Activated CD4-positive, alpha-beta T cell treated with anti-CD3 and anti-CD28 coated beads for 36 hours (primary cell): ENCODE results near the gene RFTN2. TPM values are rescaled to one million over a fixed set of nuclear protein-coding genes. Genes with fewer than 3 reads are reported as not detected.
A peak's percentile ranks its signal among the peaks of the same experiment; 100 is the strongest.
"Not testable (repeated sequence)": the region's sequence is repeated elsewhere in the genome, so short reads cannot be mapped to it uniquely, and the experiment has no call there.

Experiments
- ATAC-seq: fragments of 200-7000 bp; cut with Tn5 transposase; one replicate; pipeline ENCODE4 v1.10.0; 2021; ENCODE audit warnings: mild to moderate bottlenecking, moderate library complexity
- CTCF ChIA-PET: fragments of 350-600 bp; sonication (Branson Sonifier 250); formaldehyde crosslinking; loops from one replicate; lab custom pipeline; 2021; ENCODE audit warnings: antibody characterized with exemption; lab: Charles Lee
- POLR2A ChIA-PET: fragments of 350-600 bp; sonication (Branson Sonifier 250); formaldehyde crosslinking; loops from one replicate; lab custom pipeline; 2021; ENCODE audit warnings: antibody characterized with exemption, inconsistent platforms; lab: Charles Lee
- DNase-seq: peaks from one replicate; pipeline ENCODE4 v3.0.0-alpha.2; 2020
- H3K27ac Mint-ChIP-seq: one replicate; pipeline ENCODE4 v1.8.0; 2021; ENCODE audit warnings: mixed read lengths
- H3K27me3 Mint-ChIP-seq: one replicate; pipeline ENCODE4 v1.8.0; 2021; ENCODE audit warnings: mixed read lengths
- H3K36me3 Mint-ChIP-seq: one replicate; pipeline ENCODE4 v1.8.0; 2021; ENCODE audit warnings: low read depth, mixed read lengths
- H3K4me1 Mint-ChIP-seq: one replicate; pipeline ENCODE4 v1.8.0; 2021; ENCODE audit warnings: mixed read lengths
- H3K4me3 Mint-ChIP-seq: one replicate; pipeline ENCODE4 v1.8.0; 2021; ENCODE audit warnings: mild to moderate bottlenecking, moderate library complexity, mixed read lengths
- H3K9me3 Mint-ChIP-seq: one replicate; pipeline ENCODE4 v1.8.0; 2021; ENCODE audit warnings: low read depth, mixed read lengths
- intact Hi-C, 2 experiments: fragments of 100-400 bp; cut with DNase I in 1 of 2; cut with micrococcal nuclease in 1 of 2; formaldehyde crosslinking; loops; one replicate each; pipeline versions ENCODE4 v1.14.2 to v1.15.1; 2022 to 2024; cut with DNase I, micrococcal nuclease
- total RNA-seq, 2 experiments: library from RNA; stranded (reverse); gene quantifications; one replicate each; pipeline ENCODE4 v1.2.3, GENCODE V29; 2021

Gene RFTN2
- total RNA-seq, 2 experiments from 2014 or later = not detected

GRCh38 chr2:197674060-197674459 is 1.3 kb downstream of the RFTN2 start:
- no peaks in the 10 kb centered on the region for H3K36me3 Mint-ChIP-seq
- DNase-seq (no peak), ATAC-seq (no peak)
- peaks cover 22% of the 10 kb centered on the region for H3K27me3 Mint-ChIP-seq
- no peaks in the 10 kb centered on the region for H3K4me1 Mint-ChIP-seq
- no peak overlapping the region for H3K27ac Mint-ChIP-seq
- H3K4me3 Mint-ChIP-seq = no peak overlapping the region
- H3K9me3 Mint-ChIP-seq = no peaks in the 10 kb centered on the region
- ChIA-PET POLR2A (no interaction called here), CTCF (no interaction called here)
- intact Hi-C loops = no loop called here

GRCh38 chr2:197673606-197674005 is 1.8 kb downstream of the RFTN2 start:
- DNase-seq = no peak
- Mint-ChIP-seq H3K4me3 (no peak overlapping the region), H3K27me3 (peaks cover 22% of the 10 kb centered on the region), H3K36me3 (no peaks in the 10 kb centered on the region), H3K27ac (no peak overlapping the region), H3K9me3 (no peaks in the 10 kb centered on the region), H3K4me1 (no peaks in the 10 kb centered on the region)
- ATAC-seq = no peak
- ChIA-PET POLR2A (no interaction called here), CTCF (no interaction called here)
- intact Hi-C loops = no loop called here

- intact Hi-C loops = no loop called here
- ChIA-PET CTCF (no interaction called here), POLR2A (no interaction called here)
- Mint-ChIP-seq H3K4me3 (no peak overlapping the region), H3K36me3 (no peaks in the 10 kb centered on the region), H3K27me3 (peaks cover 21% of the 10 kb centered on the region), H3K27ac (no peak overlapping the region), H3K4me1 (no peaks in the 10 kb centered on the region), H3K9me3 (no peaks in the 10 kb centered on the region)
- no peak for DNase-seq
- no peak for ATAC-seq
Measured at GRCh38 chr2:197673106-197673505, 2.3 kb downstream of the RFTN2 start.

- DNase-seq (no peak), ATAC-seq (no peak)
- CTCF ChIA-PET = no interaction called here
- no peaks in the 10 kb centered on the region for H3K36me3 Mint-ChIP-seq
- H3K27ac Mint-ChIP-seq = no peak overlapping the region
- H3K9me3 Mint-ChIP-seq = peaks cover 2% of the 10 kb centered on the region
- peaks cover 17% of the 10 kb centered on the region for H3K27me3 Mint-ChIP-seq
- POLR2A ChIA-PET = no interaction called here
- intact Hi-C loops = no loop called here
- no peak overlapping the region for H3K4me3 Mint-ChIP-seq
- H3K4me1 Mint-ChIP-seq = no peaks in the 10 kb centered on the region
Measured at GRCh38 chr2:197672371-197672893, 3.0 kb downstream of the RFTN2 start.

GRCh38 chr2:197669077-197669476 is 6.3 kb downstream of the RFTN2 start:
- ChIA-PET CTCF (no interaction called here), POLR2A (no interaction called here)
- H3K4me1 Mint-ChIP-seq = no peaks in the 10 kb centered on the region
- H3K36me3 Mint-ChIP-seq = no peaks in the 10 kb centered on the region
- no peak overlapping the region for H3K4me3 Mint-ChIP-seq
- peaks cover 15% of the 10 kb centered on the region for H3K9me3 Mint-ChIP-seq
- intact Hi-C loops = no loop called here
- no peak for DNase-seq
- peaks cover 8% of the 10 kb centered on the region for H3K27me3 Mint-ChIP-seq
- ATAC-seq = no peak
- H3K27ac Mint-ChIP-seq = no peak overlapping the region

GRCh38 chr2:197668296-197668695 is 7.1 kb downstream of the RFTN2 start:
- DNase-seq = no peak
- no peaks in the 10 kb centered on the region for H3K4me1 Mint-ChIP-seq
- no peak overlapping the region for H3K4me3 Mint-ChIP-seq
- H3K27ac Mint-ChIP-seq = no peak overlapping the region
- peaks cover 8% of the 10 kb centered on the region for H3K27me3 Mint-ChIP-seq
- no peak for ATAC-seq
- H3K9me3 Mint-ChIP-seq = peaks cover 15% of the 10 kb centered on the region
- intact Hi-C loops = no loop called here
- CTCF ChIA-PET = no interaction called here
- no peaks in the 10 kb centered on the region for H3K36me3 Mint-ChIP-seq
- POLR2A ChIA-PET = no interaction called here

GRCh38 chr2:197666277-197666676 is 9.1 kb downstream of the RFTN2 start:
- Mint-ChIP-seq H3K4me3 (no peak overlapping the region), H3K27ac (no peak overlapping the region), H3K27me3 (peaks cover 3% of the 10 kb centered on the region), H3K9me3 (peaks cover 15% of the 10 kb centered on the region), H3K36me3 (no peaks in the 10 kb centered on the region), H3K4me1 (no peaks in the 10 kb centered on the region)
- DNase-seq (no peak), ATAC-seq (no peak)
- ChIA-PET CTCF (no interaction called here), POLR2A (no interaction called here)
- intact Hi-C loops = no loop called here

GRCh38 chr2:197661626-197662025 is 13.8 kb downstream of the RFTN2 start:
- intact Hi-C loops = no loop called here
- Mint-ChIP-seq H3K4me3 (no peak overlapping the region), H3K4me1 (no peaks in the 10 kb centered on the region), H3K27ac (no peak overlapping the region), H3K9me3 (peaks cover 9% of the 10 kb centered on the region), H3K36me3 (no peaks in the 10 kb centered on the region), H3K27me3 (no peaks in the 10 kb centered on the region)
- no peak for DNase-seq
- no peak for ATAC-seq
- POLR2A ChIA-PET = no interaction called here
- CTCF ChIA-PET = no interaction called here

GRCh38 chr2:197657562-197657961 is 17.8 kb downstream of the RFTN2 start:
- ChIA-PET CTCF (interaction anchor here (0.6 to 0.7 kb wide), 2 partner anchors 35 to 450 kb away, joined by 3 to 4 read pairs; no protein-coding TSS in a partner anchor), POLR2A (no interaction called here)
- no peaks in the 10 kb centered on the region for H3K9me3 Mint-ChIP-seq
- H3K4me3 Mint-ChIP-seq = no peak overlapping the region
- H3K4me1 Mint-ChIP-seq = no peaks in the 10 kb centered on the region
- no peaks in the 10 kb centered on the region for H3K36me3 Mint-ChIP-seq
- no peak for DNase-seq
- intact Hi-C loops = loop anchor here in 1 of 2 experiments (10.0 kb wide), 1 partner anchor 1113 kb away; no protein-coding TSS in a partner anchor
- H3K27me3 Mint-ChIP-seq = no peaks in the 10 kb centered on the region
- ATAC-seq = no peak
- H3K27ac Mint-ChIP-seq = no peak overlapping the region

GRCh38 chr2:197647961-197648690 is 27.3 kb downstream of the RFTN2 start:
- peaks cover 3% of the 10 kb centered on the region for H3K27me3 Mint-ChIP-seq
- ChIA-PET CTCF (no interaction called here), POLR2A (no interaction called here)
- no peak overlapping the region for H3K27ac Mint-ChIP-seq
- DNase-seq = no peak
- intact Hi-C loops = no loop called here
- H3K4me3 Mint-ChIP-seq = no peak overlapping the region
- H3K36me3 Mint-ChIP-seq = no peaks in the 10 kb centered on the region
- H3K9me3 Mint-ChIP-seq = no peaks in the 10 kb centered on the region
- H3K4me1 Mint-ChIP-seq = no peaks in the 10 kb centered on the region
- no peak for ATAC-seq

GRCh38 chr2:197641666-197642065 is 33.7 kb downstream of the RFTN2 start:
- no peak overlapping the region for H3K27ac Mint-ChIP-seq
- DNase-seq = no peak
- H3K9me3 Mint-ChIP-seq = no peaks in the 10 kb centered on the region
- ChIA-PET CTCF (interaction anchor here (0.9 to 1.1 kb wide), 2 partner anchors 42 to 45 kb away, joined by 3 read pairs; no protein-coding TSS in a partner anchor), POLR2A (no interaction called here)
- no peak for ATAC-seq
- peaks cover 10% of the 10 kb centered on the region for H3K27me3 Mint-ChIP-seq
- H3K4me3 Mint-ChIP-seq = no peak overlapping the region
- H3K4me1 Mint-ChIP-seq = peaks cover 2% of the 10 kb centered on the region
- intact Hi-C loops = no loop called here
- H3K36me3 Mint-ChIP-seq = no peaks in the 10 kb centered on the region

GRCh38 chr2:197640571-197641122 is 34.7 kb downstream of the RFTN2 start:
- intact Hi-C loops, POLR2A ChIA-PET, H3K27ac Mint-ChIP-seq, H3K36me3 Mint-ChIP-seq, ATAC-seq, H3K4me1 Mint-ChIP-seq, DNase-seq, H3K9me3 Mint-ChIP-seq: not testable (repeated sequence)
- Mint-ChIP-seq H3K27me3 (peaks cover 10% of the 10 kb centered on the region), H3K4me3 (peak overlapping the region; percentile 62)
- CTCF ChIA-PET = interaction anchor here (0.6 kb wide), 1 partner anchor 68 kb away, joined by 3 read pairs; no protein-coding TSS in a partner anchor
